Aorta (tissue), 5 donors: Measurements from ENCODE around the gene CYCS. TPM values are rescaled to one million over a fixed set of nuclear protein-coding genes. Genes with fewer than 3 reads are reported as not detected.
"Not testable (repeated sequence)": the region's sequence is repeated elsewhere in the genome, so short reads cannot be mapped to it uniquely, and the experiment has no call there.

ENCODE experiments used
- ATAC-seq: fragments of 200-7000 bp; cut with Tn5 transposase; one replicate; pipeline ENCODE4 v1.9.1; 2022; ENCODE audit warnings: moderate library complexity; ENCODE audit not compliant: low FRiP score
- DNase-seq, 2 donors: peaks; one replicate each; pipeline ENCODE4 v3.0.0-alpha.2; 2020
- H3K27ac ChIP-seq, 2 donors: one replicate each; pipeline ENCODE4 v1.5.1; 2013; ENCODE audit warnings: low read length in 2 of 2, mild to moderate bottlenecking in 2 of 2, moderate library complexity in 2 of 2, control low read depth in 1 of 2, inconsistent platforms in 1 of 2, low read depth in 1 of 2
- H3K27me3 ChIP-seq, 2 donors: one replicate each; pipeline ENCODE4 v1.6.1; 2013; ENCODE audit warnings: control low read depth in 1 of 2, low read length in 1 of 2, mild to moderate bottlenecking in 1 of 2, moderate library complexity in 1 of 2; ENCODE audit not compliant: insufficient read depth in 2 of 2, control insufficient read depth in 1 of 2
- H3K36me3 ChIP-seq, 2 donors: one replicate each; pipeline ENCODE4 v1.6.1; 2013; ENCODE audit warnings: control low read depth in 1 of 2, low read length in 1 of 2, mild to moderate bottlenecking in 1 of 2; ENCODE audit not compliant: insufficient read depth in 2 of 2, control insufficient read depth in 1 of 2
- H3K4me1 ChIP-seq, 2 donors: one replicate each; pipeline ENCODE4 v1.6.1; 2013; ENCODE audit warnings: low read length in 2 of 2, control low read depth in 1 of 2, mild to moderate bottlenecking in 1 of 2, moderate library complexity in 1 of 2; ENCODE audit not compliant: insufficient read depth in 2 of 2, control insufficient read depth in 1 of 2
- H3K4me3 ChIP-seq, 2 donors: one replicate each; pipeline ENCODE4 v1.5.1; 2013; ENCODE audit warnings: low read length in 2 of 2, control low read depth in 1 of 2, mild to moderate bottlenecking in 1 of 2
- H3K9me3 ChIP-seq: one replicate; pipeline ENCODE4 v1.6.1; 2013; ENCODE audit warnings: mild to moderate bottlenecking, low read length; ENCODE audit not compliant: control insufficient read depth
- WGBS, 2 donors: extraction: QIAGEN DNeasy Blood & Tissue Kit; methylation state at CpG; one replicate each; pipeline ENCODE4 v1.1.7; 2013; 5-methylcytosine and 5-hydroxymethylcytosine counted together
- intact Hi-C, 2 donors: fragments of 100-400 bp; cut with DNase I; formaldehyde crosslinking; loops; one replicate each; pipeline versions ENCODE4 v1.14.2 to v1.15.0; 2022
- long read RNA-seq, 2 donors: library from polyadenylated mRNA; unstranded; transcript quantifications; one replicate each; pipeline ENCODE4 v2.0.0, GENCODE V29; 2020 to 2021
- polyA plus RNA-seq, 2 donors: library from polyadenylated mRNA; stranded (reverse); fragments of 200-250 nt; gene quantifications; one replicate each; pipeline ENCODE4 v1.2.3, GENCODE V29; 2013
- total RNA-seq, 2 donors: library from RNA; stranded (reverse); fragmentation: NEBNext Ultra II Directional; extraction: Animal tissue kit (Norgen Biotek cat#: 25700); gene quantifications; one replicate each; pipeline ENCODE4 v1.2.1, GENCODE V29; 2021
- donor health status: healthy with polysubstance abuse.
- donor health status: Bipolar disorder and iron deficiency.
- donor health status: DM: no; HTN: no; CAD: no.
- donor health status: DM: no; HTN: no; CAD: no.
- donor health status: DM: yes; HTN: yes; CAD: no.

The CYCS gene
- total RNA-seq (10 to 100 TPM; 36.3 to 63.8 TPM), polyA plus RNA-seq (100 to 1,000 TPM in 1 of 2 donors, 10 to 100 TPM in 1; 29.0 to 107 TPM)
- long read RNA-seq, donor 1, full-length matches to known transcripts = 40 of 44 reads
- long read RNA-seq, donor 1, partial matches to known transcripts = 2 of 44 reads
- long read RNA-seq, donor 1, other reads (novel, unspliced or antisense) = 2 of 44 reads
- long read RNA-seq, donor 2, full-length matches to known transcripts = 9 of 12 reads
- long read RNA-seq, donor 2, partial matches to known transcripts = 0 of 12 reads
- long read RNA-seq, donor 2, other reads (novel, unspliced or antisense) = 3 of 12 reads

DNA sequence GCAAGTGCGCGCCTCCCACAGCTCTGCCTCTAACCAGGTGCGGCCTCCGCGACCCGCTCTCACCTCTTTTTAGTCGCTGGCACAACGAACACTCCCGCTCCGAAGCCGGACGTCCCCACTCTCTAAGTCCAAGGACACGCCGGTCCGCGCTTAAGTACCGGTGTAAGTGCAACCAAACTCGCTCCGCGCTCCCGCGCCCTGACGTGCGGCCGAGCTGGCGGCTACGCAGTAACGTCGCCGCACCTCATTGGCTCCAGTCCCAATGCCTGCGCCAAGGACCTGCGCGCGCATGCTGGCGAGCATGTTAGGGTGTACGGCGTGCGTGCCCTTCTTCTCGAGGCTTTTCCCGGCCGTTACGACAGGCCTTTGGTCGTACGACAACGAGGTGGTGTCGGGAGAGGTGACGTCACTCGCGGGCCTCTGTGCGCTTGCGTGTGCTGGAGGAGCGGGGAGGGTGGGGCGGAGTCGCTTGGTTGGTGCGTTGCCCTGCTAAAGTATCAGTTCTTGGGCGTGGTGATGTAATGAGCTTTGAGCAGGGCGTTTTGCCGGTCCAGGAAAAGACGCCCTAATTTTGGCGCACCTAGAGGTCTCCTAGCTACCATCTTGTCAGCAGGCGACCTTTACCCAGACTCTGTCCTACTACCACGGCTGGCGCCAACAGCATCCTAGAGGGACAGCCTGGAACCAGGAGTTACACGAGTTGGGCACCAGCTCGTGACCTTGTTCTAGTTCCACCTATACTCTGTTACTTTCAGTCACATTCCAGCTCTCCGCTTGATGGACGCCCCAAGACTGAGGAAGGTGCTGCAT, at the start of gene CYCS:
CYCS (minus strand) TSS at position 124 of the 810 bp plus-strand sequence. CDS start 1,141 bp downstream, outside the sequence.
- Histone ChIP-seq H3K4me3 (peak within 1 kb of the TSS; percentile 67 to 71), H3K27me3 (no peaks in the 10 kb centered on the region), H3K27ac (peak within 1 kb of the TSS; percentile 76 to 86), H3K4me1 (no peaks in the 10 kb centered on the region), H3K9me3 (no peaks in the 10 kb centered on the region), H3K36me3 (peaks cover 0 to 3% of the 10 kb centered on the region in 2 donors)
- ATAC-seq (peak; percentile 99), DNase-seq (peak; percentile 99 to 100)
- intact Hi-C loops = loop anchor here in 1 of 2 donors (5.0 kb wide), 1 partner anchor 52 kb away; no protein-coding TSS in a partner anchor
- 0% methylated on average over 67 of the region's 67 CpGs for whole genome bisulfite sequencing, 2 donors

- Histone ChIP-seq H3K4me1 (no peaks in the 10 kb centered on the region), H3K36me3 (no peaks in the 10 kb centered on the region), H3K27ac (no peak overlapping the region), H3K27me3 (no peaks in the 10 kb centered on the region), H3K9me3 (no peaks in the 10 kb centered on the region), H3K4me3 (no peak overlapping the region)
- intact Hi-C loops = no loop called here
- DNase-seq = no peak
- WGBS, 2 donors = 55 to 59% methylated on average over 4 of the region's 4 CpGs
- ATAC-seq = no peak
These were observed 48.1 kb upstream of the CYCS start for GRCh38 chr7:25173184-25173583.

- no peaks in the 10 kb centered on the region for H3K36me3 ChIP-seq
- intact Hi-C loops = no loop called here
- ATAC-seq = no peak
- H3K4me3 ChIP-seq = no peak overlapping the region
- 98 to 100% methylated on average over 1 of the region's 1 CpG for WGBS, 2 donors
- H3K4me1 ChIP-seq = no peaks in the 10 kb centered on the region
- DNase-seq = no peak
- no peaks in the 10 kb centered on the region for H3K9me3 ChIP-seq
- no peaks in the 10 kb centered on the region for H3K27me3 ChIP-seq
- no peak overlapping the region for H3K27ac ChIP-seq
These were observed 46.5 kb upstream of the CYCS start for GRCh38 chr7:25171516-25171915.

- no peak overlapping the region for H3K27ac ChIP-seq
- DNase-seq (no peak), ATAC-seq (no peak)
- no peak overlapping the region for H3K4me3 ChIP-seq
- H3K4me1 ChIP-seq = no peaks in the 10 kb centered on the region
- H3K36me3 ChIP-seq = no peaks in the 10 kb centered on the region
- WGBS, 2 donors = 96 to 100% methylated on average over 1 of the region's 1 CpG
- no peaks in the 10 kb centered on the region for H3K27me3 ChIP-seq
- intact Hi-C loops = no loop called here
- no peaks in the 10 kb centered on the region for H3K9me3 ChIP-seq
These were observed 46.0 kb upstream of the CYCS start for GRCh38 chr7:25171071-25171470.

DNA sequence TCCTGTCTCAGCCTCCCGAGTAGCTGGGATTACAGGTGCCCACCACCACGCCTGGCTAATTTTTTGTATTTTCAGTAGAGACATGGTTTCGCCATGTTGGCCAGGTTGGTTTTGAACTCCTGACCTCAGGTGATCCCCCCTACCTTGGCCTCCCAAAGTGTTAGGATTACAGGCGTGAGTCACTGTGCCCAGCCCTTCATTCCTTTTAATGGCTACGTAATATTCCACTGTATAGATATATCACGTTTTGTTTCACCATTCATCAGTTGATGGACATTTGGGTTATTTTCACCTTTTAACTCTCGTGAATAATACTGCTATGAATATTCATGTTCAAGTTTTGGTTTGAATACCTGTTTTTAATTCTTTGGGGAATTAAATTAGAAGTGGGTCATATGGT, 44.6 kb upstream of the CYCS start:
- H3K4me1 ChIP-seq = no peaks in the 10 kb centered on the region
- intact Hi-C loops = no loop called here
- H3K27ac ChIP-seq = no peak overlapping the region
- no peak for DNase-seq
- 95 to 97% methylated on average over 7 of the region's 7 CpGs for WGBS, 2 donors
- H3K9me3 ChIP-seq = no peaks in the 10 kb centered on the region
- H3K27me3 ChIP-seq = no peaks in the 10 kb centered on the region
- no peak overlapping the region for H3K4me3 ChIP-seq
- H3K36me3 ChIP-seq = peaks cover 0 to 3% of the 10 kb centered on the region in 2 donors
- ATAC-seq = no peak

DNA sequence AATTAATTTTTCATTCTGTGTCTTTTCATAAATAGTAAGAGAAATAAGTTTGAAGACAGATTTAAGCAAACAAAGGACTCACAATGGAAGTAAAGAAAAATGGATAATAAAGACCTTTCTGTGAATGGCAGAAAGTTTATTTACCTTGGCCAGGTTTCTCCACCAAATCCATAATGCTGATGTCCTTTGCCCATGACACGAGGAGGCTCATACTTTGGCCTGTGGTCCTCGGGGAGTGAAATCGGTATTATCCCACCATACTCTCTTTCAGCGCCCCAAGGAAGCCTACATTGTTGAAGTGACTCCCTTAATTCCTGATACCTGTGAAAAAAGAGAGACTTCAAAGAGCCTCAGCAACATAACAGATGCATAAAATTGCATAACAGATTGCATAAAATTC, 43.1 kb upstream of the CYCS start:
- intact Hi-C loops = no loop called here
- 69 to 77% methylated on average over 4 of the region's 4 CpGs for WGBS, 2 donors
- Histone ChIP-seq H3K4me3 (no peak overlapping the region), H3K27ac (no peak overlapping the region), H3K4me1 (no peaks in the 10 kb centered on the region), H3K27me3 (no peaks in the 10 kb centered on the region), H3K36me3 (peaks cover 0 to 5% of the 10 kb centered on the region in 2 donors), H3K9me3 (no peaks in the 10 kb centered on the region)
- DNase-seq = no peak
- ATAC-seq = no peak

DNA sequence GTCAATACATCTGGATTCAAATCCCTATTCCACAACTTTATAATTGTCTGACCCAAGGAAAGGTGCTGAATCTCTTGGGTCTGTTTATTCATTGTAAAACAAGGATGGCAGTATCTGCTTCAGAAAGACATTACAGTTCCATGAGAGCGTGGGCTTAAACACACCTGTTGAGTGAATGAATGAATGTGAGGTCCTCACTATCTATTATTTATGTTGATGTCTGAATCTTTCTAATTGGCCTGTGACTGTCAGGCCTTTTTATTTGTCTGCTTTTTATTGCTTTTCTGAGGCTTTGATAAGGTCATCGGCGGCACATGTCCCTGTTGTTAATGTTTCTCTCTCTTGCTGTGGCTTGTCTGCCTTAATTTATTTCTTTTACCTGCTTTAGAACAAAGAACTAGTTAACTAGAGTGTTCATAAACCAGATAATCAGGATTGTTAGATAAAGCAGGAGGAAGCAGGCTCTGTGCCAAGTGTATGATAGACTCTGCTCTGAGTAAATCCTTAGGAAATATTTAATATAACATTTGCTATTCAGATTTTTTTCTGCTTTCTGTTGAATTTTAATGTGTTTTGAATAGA, 42.3 kb upstream of the CYCS start:
- WGBS, 2 donors = 82 to 93% methylated on average over 3 of the region's 3 CpGs
- intact Hi-C loops = no loop called here
- Histone ChIP-seq H3K9me3 (no peaks in the 10 kb centered on the region), H3K27ac (no peak overlapping the region), H3K27me3 (no peaks in the 10 kb centered on the region), H3K4me3 (no peak overlapping the region), H3K4me1 (no peaks in the 10 kb centered on the region), H3K36me3 (peaks cover 0 to 5% of the 10 kb centered on the region in 2 donors)
- DNase-seq = no peak
- no peak for ATAC-seq

DNA sequence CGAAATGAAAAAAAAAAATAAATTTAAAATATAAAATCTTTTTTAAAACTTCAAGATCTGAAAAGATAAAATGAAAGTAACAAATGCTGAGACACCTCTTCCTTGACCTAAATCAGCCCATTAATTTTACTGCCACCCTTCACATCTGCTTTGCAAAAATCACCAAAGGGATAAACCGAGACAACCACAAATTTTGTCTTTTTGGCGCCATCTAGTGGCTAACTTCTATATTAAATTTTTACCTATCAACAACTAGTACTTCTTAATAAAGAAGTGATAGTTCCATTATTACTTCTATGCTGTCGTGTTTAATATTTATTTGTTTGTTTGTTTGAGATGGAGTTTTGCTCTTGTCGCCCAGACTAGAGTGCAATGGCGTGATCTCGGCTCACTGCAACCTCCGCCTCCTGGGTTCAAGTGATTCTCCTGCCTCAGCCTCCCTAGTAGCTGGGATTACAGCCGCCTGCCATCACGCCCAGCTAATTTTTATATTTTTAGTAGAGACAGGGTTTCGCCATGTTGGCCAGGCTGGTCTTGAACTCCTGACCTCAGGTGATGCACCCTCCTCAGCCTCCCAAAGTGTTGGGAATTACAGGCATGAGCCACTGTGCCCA, 35.0 kb upstream of the CYCS start:
- DNase-seq, H3K27me3 ChIP-seq, H3K4me1 ChIP-seq, H3K4me3 ChIP-seq, H3K27ac ChIP-seq, H3K9me3 ChIP-seq, intact Hi-C loops, H3K36me3 ChIP-seq, ATAC-seq: not testable (repeated sequence)
- 47 to 48% methylated on average over 11 of the region's 11 CpGs for WGBS, 2 donors
